ENCODE results near the gene PTPN5. TPM values are rescaled to one million over a fixed set of nuclear protein-coding genes. Genes with fewer than 3 reads are reported as not detected.
"Not testable (repeated sequence)": the region's sequence is repeated elsewhere in the genome, so short reads cannot be mapped to it uniquely, and the experiment has no call there.

The PTPN5 gene
- total and polyA plus RNA-seq, 7 donors, result 0.22 to 1.4 (median 0.61) TPM

- no peak for ATAC-seq
- no peak overlapping the region for H3K4me3 ChIP-seq
- no peak overlapping the region for H3K27ac ChIP-seq
- TF ChIP-seq CTCF (IDR thresholded peaks at IDR 0.05), result no peak
- no peaks in the 10 kb centered on the region for H3K27me3 ChIP-seq (ENCODE audit: insufficient read depth in 3 of 3, low read length in 2 of 3)
- DNase-seq, result no peak
- intact Hi-C loops (cut with DNase I), result loop anchor here in 1 of 2 donors (5.0 kb wide), 1 partner anchor 304 kb away; the partner anchor contains the start of gene LDHA
- H3K36me3 ChIP-seq (ENCODE audit: insufficient read depth in 1 of 2, low read depth in 1 of 2), result peaks cover 0 to 8% of the 10 kb centered on the region in 2 donors
- 80 to 88% (median 84%) methylated on average over 2 of the region's 2 CpGs for whole genome bisulfite sequencing, 3 donors
- H3K9me3 ChIP-seq, result no peaks in the 10 kb centered on the region
- peaks cover 11% of the 10 kb centered on the region for H3K4me1 ChIP-seq
Measured at GRCh38 chr11:18696638-18697225, 94.9 kb downstream of the PTPN5 start.

GRCh38 chr11:18692941-18693760, 98.4 kb downstream of the PTPN5 start:
- no peaks in the 10 kb centered on the region for H3K9me3 ChIP-seq
- peaks cover 3% of the 10 kb centered on the region for H3K4me1 ChIP-seq
- H3K4me3 ChIP-seq, result no peak overlapping the region
- H3K27ac ChIP-seq, result no peak overlapping the region
- ATAC-seq, result no peak
- DNase-seq, result no peak
- TF ChIP-seq CTCF (IDR thresholded peaks at IDR 0.05), result no peak
- intact Hi-C loops (cut with DNase I), result no loop called here
- no peaks in the 10 kb centered on the region for H3K36me3 ChIP-seq (ENCODE audit: insufficient read depth in 1 of 2, low read depth in 1 of 2)
- no peaks in the 10 kb centered on the region for H3K27me3 ChIP-seq (ENCODE audit: insufficient read depth in 3 of 3, low read length in 2 of 3)
- WGBS, 3 donors, result 41 to 46% (median 41%) methylated on average over 9 of the region's 9 CpGs

- 78 to 87% (median 78%) methylated on average over 4 of the region's 4 CpGs for WGBS, 3 donors
- H3K4me3 ChIP-seq; H3K27ac ChIP-seq; H3K27me3 ChIP-seq (ENCODE audit: insufficient read depth in 3 of 3, low read length in 2 of 3); intact Hi-C loops (cut with DNase I); H3K4me1 ChIP-seq; H3K9me3 ChIP-seq; H3K36me3 ChIP-seq (ENCODE audit: insufficient read depth in 1 of 2, low read depth in 1 of 2); ATAC-seq; DNase-seq: not testable (repeated sequence)
Measured at GRCh38 chr11:18691467-18692140, 100.0 kb downstream of the PTPN5 start.

- Histone ChIP-seq H3K27ac (no peak overlapping the region), H3K9me3 (no peaks in the 10 kb centered on the region), H3K4me1 (no peaks in the 10 kb centered on the region), H3K36me3 (ENCODE audit: insufficient read depth in 1 of 2, low read depth in 1 of 2) (no peaks in the 10 kb centered on the region), H3K27me3 (ENCODE audit: insufficient read depth in 3 of 3, low read length in 2 of 3) (no peaks in the 10 kb centered on the region), H3K4me3 (no peak overlapping the region)
- 86 to 100% (median 91%) methylated on average over 1 of the region's 1 CpG for WGBS, 3 donors
- intact Hi-C loops (cut with DNase I), result no loop called here
- DNase-seq, result no peak
- TF ChIP-seq CTCF (IDR thresholded peaks at IDR 0.05), result no peak
- no peak for ATAC-seq
Measured at GRCh38 chr11:18684267-18684666, 107.3 kb downstream of the PTPN5 start.

- DNase-seq (no peak), ATAC-seq (no peak)
- H3K4me1 ChIP-seq, result no peaks in the 10 kb centered on the region
- no peaks in the 10 kb centered on the region for H3K36me3 ChIP-seq (ENCODE audit: insufficient read depth in 1 of 2, low read depth in 1 of 2)
- TF ChIP-seq CTCF (IDR thresholded peaks at IDR 0.05), result no peak
- H3K27me3 ChIP-seq (ENCODE audit: insufficient read depth in 3 of 3, low read length in 2 of 3), result no peaks in the 10 kb centered on the region
- 89 to 95% (median 93%) methylated on average over 3 of the region's 3 CpGs for WGBS, 3 donors
- no peak overlapping the region for H3K27ac ChIP-seq
- no peak overlapping the region for H3K4me3 ChIP-seq
- no peaks in the 10 kb centered on the region for H3K9me3 ChIP-seq
- intact Hi-C loops (cut with DNase I), result no loop called here
Measured at GRCh38 chr11:18682466-18682865, 109.1 kb downstream of the PTPN5 start.

- ATAC-seq, H3K27ac ChIP-seq: not testable (repeated sequence)
- WGBS, 3 donors, result 58 to 64% (median 61%) methylated on average over 1 of the region's 1 CpG
Measured at GRCh38 chr11:18681949-18682348, 109.6 kb downstream of the PTPN5 start.

More at GRCh38 chr11:18681949-18682348, 109.6 kb downstream of the PTPN5 start:
- DNase-seq; H3K27me3 ChIP-seq (ENCODE audit: insufficient read depth in 3 of 3, low read length in 2 of 3); H3K4me1 ChIP-seq; H3K36me3 ChIP-seq (ENCODE audit: insufficient read depth in 1 of 2, low read depth in 1 of 2); intact Hi-C loops (cut with DNase I); H3K4me3 ChIP-seq; H3K9me3 ChIP-seq: not testable (repeated sequence)

All from psoas muscle (tissue), 8 donors.